GM19025 (cell line): ENCODE measurements around the gene YWHAQ.
"Not testable (repeated sequence)": the region's sequence is repeated elsewhere in the genome, so short reads cannot be mapped to it uniquely, and the experiment has no call there.

Experiments used
- ATAC-seq: cut with Tn5 transposase; IDR thresholded peaks from one replicate; pipeline ENCODE4 v1.9.1; 2021; ENCODE audit warnings: mild to moderate bottlenecking, low read depth, moderate library complexity; ENCODE audit not compliant: unreplicated experiment

The YWHAQ gene

GRCh38 chr2:9556121-9556743, 74.6 kb downstream of the YWHAQ start:
- ATAC-seq = peak; percentile 7

GRCh38 chr2:9555297-9556120, 75.3 kb downstream of the YWHAQ start, which contains the start of gene ADAM17:
Gene ADAM17, minus strand, starts transcription at chr2:9555830. Its CDS starts 225 bp downstream, at chr2:9555605.
- peak; percentile 88 for ATAC-seq

DNA sequence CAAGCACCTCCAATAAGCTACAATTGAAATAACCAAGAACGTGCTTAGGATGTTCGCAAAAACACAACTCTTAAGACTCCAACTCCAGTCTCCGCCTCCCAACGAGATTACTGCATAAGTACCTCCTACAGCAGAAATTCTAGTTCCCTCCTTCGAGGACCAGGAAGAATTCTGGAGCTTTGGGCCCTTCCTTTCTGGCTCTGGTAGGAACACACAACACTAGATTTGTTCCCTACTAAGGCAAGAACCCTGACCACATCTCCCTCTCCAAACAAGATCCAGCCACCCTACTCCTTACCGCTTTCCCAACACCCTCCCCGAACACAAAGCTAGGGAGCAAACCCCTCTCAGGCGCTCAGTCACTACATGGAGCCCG, 75.9 kb downstream of the YWHAQ start:
- ATAC-seq = no peak

GRCh38 chr2:9552219-9553178, 78.3 kb downstream of the YWHAQ start:
- no peak for ATAC-seq

GRCh38 chr2:9550859-9551391, 79.9 kb downstream of the YWHAQ start:
- ATAC-seq = not testable (repeated sequence)

GRCh38 chr2:9549420-9549819, 81.4 kb downstream of the YWHAQ start:
- no peak for ATAC-seq

- ATAC-seq = peak; percentile 49
These were observed 82.3 kb downstream of the YWHAQ start for GRCh38 chr2:9548506-9548905.

- no peak for ATAC-seq
These were observed 83.4 kb downstream of the YWHAQ start for GRCh38 chr2:9547262-9547991.

- no peak for ATAC-seq
These were observed 85.3 kb downstream of the YWHAQ start for GRCh38 chr2:9545502-9545901.

DNA sequence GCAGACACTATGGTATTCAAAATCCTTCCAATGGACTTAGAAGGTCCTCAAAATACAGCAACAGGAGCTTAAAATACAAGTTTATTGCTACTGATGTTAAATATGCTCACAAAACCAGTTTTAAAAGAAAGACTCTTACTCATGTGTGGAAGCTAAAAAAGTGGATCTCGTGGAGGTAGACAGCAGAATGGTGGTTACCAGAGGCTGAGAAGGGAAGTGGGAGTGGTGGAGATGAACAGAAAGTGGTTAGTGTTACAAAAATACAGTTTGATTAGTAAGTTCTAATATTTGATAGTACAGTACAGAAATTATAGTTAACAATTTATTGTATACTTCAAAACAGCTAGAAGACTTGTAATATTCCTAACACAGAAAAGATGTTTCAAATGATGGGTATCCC, 87.2 kb downstream of the YWHAQ start:
- no peak for ATAC-seq

- ATAC-seq = no peak
These were observed 91.3 kb downstream of the YWHAQ start for GRCh38 chr2:9539531-9539930.

- no peak for ATAC-seq
These were observed 92.7 kb downstream of the YWHAQ start for GRCh38 chr2:9538000-9538507.

GRCh38 chr2:9536504-9536903, 94.3 kb downstream of the YWHAQ start:
- ATAC-seq = no peak

DNA sequence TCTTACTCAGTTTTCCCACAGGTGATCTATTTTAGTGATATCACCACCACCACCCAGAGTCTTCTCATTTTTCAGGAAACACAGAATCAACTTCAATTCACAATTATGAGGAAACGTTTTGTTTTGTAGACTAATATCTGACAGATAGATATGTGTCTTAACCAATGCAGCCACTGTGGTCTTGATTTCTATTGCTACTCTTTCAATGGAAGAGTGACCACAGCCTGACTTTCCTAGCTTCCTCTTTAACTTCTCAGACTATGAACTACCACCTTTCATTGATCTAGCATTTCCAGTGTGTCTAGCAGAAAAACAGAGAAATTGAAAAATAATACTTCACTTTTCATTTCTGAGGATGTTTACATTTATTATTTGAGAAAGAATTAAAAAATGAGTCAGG, 95.6 kb downstream of the YWHAQ start:
- no peak for ATAC-seq
